Testis (tissue), 2 donors: ENCODE data around the gene OSBPL9.

ENCODE experiments used
- CTCF ChIP-seq, 3 experiments: fragments of 450-650 bp in 2 of 3; fragments of 200-600 bp in 1 of 3; sonication (generic) in 1 of 3; IDR thresholded peaks; one replicate each; pipeline ENCODE4 v1.5.1; 2016 to 2019; ENCODE audit warnings: antibody characterized with exemption in 3 of 3, mild to moderate bottlenecking in 2 of 3, moderate library complexity in 1 of 3
- POLR2A ChIP-seq: fragments of 450-650 bp; IDR thresholded peaks from one replicate; pipeline ENCODE4 v1.6.1; 2017; ENCODE audit warnings: antibody characterized with exemption, mild to moderate bottlenecking, moderate library complexity

GRCh38 chr1:51650198-51650597 lies 33.3 kb downstream of the OSBPL9 start:
- TF ChIP-seq CTCF (IDR thresholded peaks at IDR 0.05) (no peak), POLR2A (no peak)
